Ascending aorta (tissue), 2 donors: Measurements from ENCODE around the gene ZNF593. TPM values are rescaled to one million over a fixed set of nuclear protein-coding genes. Genes with fewer than 3 reads are reported as not detected.

Source experiments
- DNase-seq, 2 donors: peaks; one replicate each; pipeline ENCODE4 v3.0.0-alpha.2; 2019; ENCODE audit warnings: low spot score in 2 of 2
- H3K27ac ChIP-seq, 2 donors: fragments of 200-600 bp; sonication (generic); one replicate each; pipeline ENCODE4 v1.5.1; 2016 to 2017; ENCODE audit warnings: mild to moderate bottlenecking in 1 of 2
- H3K27me3 ChIP-seq: fragments of 200-600 bp; sonication (generic); one replicate; pipeline ENCODE4 v1.5.1; 2017
- H3K36me3 ChIP-seq, 2 donors: fragments of 200-600 bp; sonication (generic); one replicate each; pipeline ENCODE4 v1.5.1; 2016
- H3K4me1 ChIP-seq, 2 donors: fragments of 200-600 bp; sonication (generic); one replicate each; pipeline ENCODE4 v1.5.1; 2016 to 2017; ENCODE audit warnings: mild to moderate bottlenecking in 1 of 2
- H3K4me3 ChIP-seq, 2 donors: fragments of 200-600 bp; sonication (generic); one replicate each; pipeline ENCODE4 v1.5.1; 2016 to 2017; ENCODE audit warnings: mild to moderate bottlenecking in 1 of 2
- H3K9me3 ChIP-seq, 2 donors: fragments of 200-600 bp; sonication (generic); one replicate each; pipeline ENCODE4 v1.5.1; 2016
- CTCF ChIP-seq, 3 experiments: fragments of 200-600 bp in 2 of 3; fragments of 450-650 bp in 1 of 3; sonication (generic) in 2 of 3; IDR thresholded peaks; one replicate each; pipeline ENCODE4 v1.5.1; 2016 to 2019; ENCODE audit warnings: antibody characterized with exemption in 3 of 3, mild to moderate bottlenecking in 1 of 3, moderate library complexity in 1 of 3
- intact Hi-C: fragments of 100-400 bp; cut with DNase I; formaldehyde crosslinking; loops from one replicate; pipeline ENCODE4 v1.15.1; 2023
- total RNA-seq: library from RNA; depleted of rRNA; stranded (reverse); fragments of >200 nt; gene quantifications from one replicate; pipeline ENCODE4 v1.1.0, GENCODE V29; 2016

Gene ZNF593
- total RNA-seq, 1 donor from 2014 or later = 90.0 TPM

- Histone ChIP-seq H3K4me1 (peaks cover 6 to 8% of the 10 kb centered on the region in 2 donors), H3K36me3 (no peaks in the 10 kb centered on the region), H3K4me3 (peak overlapping the region; percentile 63 to 64), H3K27me3 (no peaks in the 10 kb centered on the region), H3K27ac (no peak overlapping the region), H3K9me3 (no peaks in the 10 kb centered on the region)
- intact Hi-C loops = loop anchor here (1.0 to 10.0 kb wide), 5 partner anchors 53 to 1522 kb away; partner anchors contain the start of genes DHDDS, PDIK1L and SRRM1
- DNase-seq = no peak
- peak in 2 of 3 experiments; percentile 13 to 59 for TF ChIP-seq CTCF (IDR thresholded peaks at IDR 0.05)
Observed at GRCh38 chr1:26164036-26164860, 5.5 kb upstream of the ZNF593 start.

DNA sequence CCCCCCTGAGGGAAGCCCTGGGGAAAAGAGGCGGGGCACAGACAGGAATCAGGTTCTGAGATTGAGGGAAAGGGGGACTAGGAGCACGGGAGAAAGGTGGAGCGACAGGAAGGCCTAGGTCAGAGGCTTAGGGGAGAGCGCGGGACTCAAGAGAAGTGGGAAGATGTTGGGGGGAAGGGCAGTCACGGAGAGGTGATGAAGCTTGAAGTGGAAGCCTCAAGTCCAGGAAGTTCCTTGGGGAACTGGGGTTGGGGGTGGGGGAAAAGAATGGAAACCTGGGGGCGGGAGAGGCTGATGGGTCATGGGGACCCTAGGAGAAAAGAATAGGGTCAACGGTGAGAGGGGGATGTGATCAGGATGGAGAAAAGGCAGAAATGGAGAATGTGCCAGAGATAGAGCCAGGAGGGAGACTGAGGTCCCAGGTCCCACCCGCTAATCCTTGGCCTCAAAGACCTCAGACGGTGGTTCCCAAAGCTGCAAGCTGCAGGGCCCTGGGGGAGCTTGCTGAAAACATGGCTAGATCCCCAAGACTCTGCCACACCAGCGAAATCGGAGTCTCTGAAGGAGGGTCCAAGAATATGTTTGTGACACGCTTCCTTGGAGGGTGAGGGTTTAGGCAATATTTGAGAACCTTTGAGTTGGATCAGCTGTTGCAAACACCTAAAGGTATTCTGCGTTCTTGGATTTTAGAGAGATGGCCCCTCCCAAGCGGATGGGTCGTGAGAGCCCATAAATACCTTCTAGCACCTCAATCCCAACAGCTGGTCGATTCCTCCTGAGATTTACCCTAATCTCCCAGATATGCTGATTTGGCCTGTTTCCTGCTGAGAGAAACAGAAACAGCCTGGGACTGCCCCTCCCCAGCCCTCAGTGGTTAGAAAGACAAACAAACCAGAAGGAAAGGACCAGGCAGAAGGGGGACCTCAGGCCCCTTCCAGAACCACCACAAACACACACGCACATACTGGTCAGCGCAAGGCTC lies 4.6 kb upstream of the ZNF593 start:
- DNase-seq = no peak
- H3K27ac ChIP-seq = no peak overlapping the region
- H3K4me1 ChIP-seq = peaks cover 6 to 8% of the 10 kb centered on the region in 2 donors
- no peaks in the 10 kb centered on the region for H3K36me3 ChIP-seq
- H3K9me3 ChIP-seq = no peaks in the 10 kb centered on the region
- H3K4me3 ChIP-seq = peak overlapping the region in 1 of 2 donors; percentile 63
- intact Hi-C loops = loop anchor here (1.0 to 10.0 kb wide), 6 partner anchors 54 to 1523 kb away; partner anchors contain the start of genes DHDDS, PDIK1L, SRRM1 and STMN1
- no peak for TF ChIP-seq CTCF (IDR thresholded peaks at IDR 0.05)
- no peaks in the 10 kb centered on the region for H3K27me3 ChIP-seq

DNA sequence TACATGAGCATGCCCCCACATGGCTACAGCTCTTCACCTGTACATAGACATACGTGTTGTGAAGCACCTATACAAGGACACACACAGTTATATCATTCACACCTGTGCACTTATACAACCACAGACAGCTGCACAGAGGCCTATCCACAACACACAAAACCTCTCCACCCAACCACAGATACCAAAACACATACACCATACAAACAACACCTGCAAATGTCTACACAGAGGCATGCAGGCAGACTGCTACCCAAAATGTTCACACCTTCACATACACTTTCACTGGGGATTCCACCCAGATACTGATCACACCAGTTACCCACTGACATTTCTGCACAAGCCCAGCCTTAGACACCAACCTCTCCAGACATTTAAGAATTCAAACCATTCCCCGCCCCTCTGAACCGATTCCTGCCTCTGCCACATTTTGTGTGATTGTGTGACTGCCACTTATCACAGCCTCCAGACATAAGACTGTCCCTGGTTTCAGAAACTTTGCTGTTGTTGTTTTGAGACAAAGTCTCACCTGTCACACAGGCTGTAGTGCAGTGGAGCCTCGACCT lies 2.9 kb upstream of the ZNF593 start:
- peaks cover 0 to 9% of the 10 kb centered on the region in 2 donors for H3K4me1 ChIP-seq
- no peak overlapping the region for H3K27ac ChIP-seq
- H3K4me3 ChIP-seq = no peak overlapping the region
- no peaks in the 10 kb centered on the region for H3K36me3 ChIP-seq
- intact Hi-C loops = loop anchor here (5.0 to 10.0 kb wide), 2 partner anchors 259 to 268 kb away; partner anchors contain the start of genes DHDDS and STMN1
- no peak for DNase-seq
- TF ChIP-seq CTCF (IDR thresholded peaks at IDR 0.05) = no peak
- no peaks in the 10 kb centered on the region for H3K27me3 ChIP-seq
- no peaks in the 10 kb centered on the region for H3K9me3 ChIP-seq

DNA sequence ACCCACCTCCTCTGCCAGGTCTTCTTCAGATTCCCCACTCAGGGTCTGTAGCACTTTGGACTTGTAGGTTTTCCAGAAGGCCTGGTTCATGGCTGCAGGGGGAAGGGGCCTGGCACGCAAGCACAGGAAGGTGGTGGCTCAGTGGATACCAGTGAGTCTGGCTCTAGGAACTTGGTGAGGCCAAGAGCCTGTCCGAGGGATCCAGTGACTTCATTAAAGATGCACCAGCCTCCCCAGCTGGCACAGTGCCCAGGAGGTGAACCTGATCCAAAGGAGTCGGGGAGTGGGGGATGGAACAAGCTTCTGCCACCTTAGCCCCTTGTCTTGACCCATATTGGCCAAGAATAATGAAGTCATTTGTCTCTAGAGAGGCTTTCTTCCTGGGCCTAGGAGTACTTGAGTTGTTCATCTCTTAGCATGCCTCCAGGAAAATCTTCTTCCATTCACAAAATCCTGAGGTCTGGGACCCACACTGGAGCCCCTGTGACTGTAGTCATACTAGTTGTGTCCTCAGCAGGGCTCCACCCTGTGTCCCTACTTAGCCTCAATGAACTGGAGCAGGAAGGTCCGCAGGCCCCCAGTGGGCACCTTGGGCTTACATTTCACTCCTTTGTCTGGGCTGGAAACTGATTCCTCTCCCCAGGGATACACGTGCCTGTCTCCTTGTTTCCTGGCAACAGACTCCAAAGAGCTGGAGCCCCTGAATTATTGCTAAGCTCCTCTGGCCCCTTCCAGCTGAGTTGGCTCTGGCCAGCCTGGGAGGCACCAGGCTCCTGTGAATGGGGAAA lies 1.1 kb upstream of the ZNF593 start, which contains the start of gene C1orf232:
Gene C1orf232, minus strand, starts transcription at position 554 of the 788 bp plus-strand sequence. Its CDS starts 464 bp downstream, at position 90.
- Histone ChIP-seq H3K36me3 (no peaks in the 10 kb centered on the region), H3K27ac (peak within 1 kb of the TSS; percentile 41 to 54), H3K9me3 (no peaks in the 10 kb centered on the region), H3K4me3 (peak within 1 kb of the TSS; percentile 63 to 90), H3K27me3 (no peaks in the 10 kb centered on the region), H3K4me1 (peaks cover 0 to 9% of the 10 kb centered on the region in 2 donors)
- DNase-seq = no peak
- TF ChIP-seq CTCF (IDR thresholded peaks at IDR 0.05) = no peak
- intact Hi-C loops = loop anchor here (1.0 to 10.0 kb wide), 5 partner anchors 66 to 266 kb away; partner anchors contain the start of genes CEP85, DHDDS and STMN1
